Hepatic stellate cell (primary cell): Measurements from ENCODE around the gene SNX11.
"Not testable (repeated sequence)": the region's sequence is repeated elsewhere in the genome, so short reads cannot be mapped to it uniquely, and the experiment has no call there.

Experiments used
- DNase-seq: peaks from one replicate; pipeline ENCODE4 v3.0.0; 2011; ENCODE audit warnings: low spot score

The SNX11 gene, protein sequence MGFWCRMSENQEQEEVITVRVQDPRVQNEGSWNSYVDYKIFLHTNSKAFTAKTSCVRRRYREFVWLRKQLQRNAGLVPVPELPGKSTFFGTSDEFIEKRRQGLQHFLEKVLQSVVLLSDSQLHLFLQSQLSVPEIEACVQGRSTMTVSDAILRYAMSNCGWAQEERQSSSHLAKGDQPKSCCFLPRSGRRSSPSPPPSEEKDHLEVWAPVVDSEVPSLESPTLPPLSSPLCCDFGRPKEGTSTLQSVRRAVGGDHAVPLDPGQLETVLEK

GRCh38 chr17:48107137-48108055, at the start of gene SNX11:
Gene SNX11, plus strand, starts transcription at chr17:48107766. Its CDS starts 4,278 bp downstream, at chr17:48112044.
- peak; percentile 91 for DNase-seq

DNA sequence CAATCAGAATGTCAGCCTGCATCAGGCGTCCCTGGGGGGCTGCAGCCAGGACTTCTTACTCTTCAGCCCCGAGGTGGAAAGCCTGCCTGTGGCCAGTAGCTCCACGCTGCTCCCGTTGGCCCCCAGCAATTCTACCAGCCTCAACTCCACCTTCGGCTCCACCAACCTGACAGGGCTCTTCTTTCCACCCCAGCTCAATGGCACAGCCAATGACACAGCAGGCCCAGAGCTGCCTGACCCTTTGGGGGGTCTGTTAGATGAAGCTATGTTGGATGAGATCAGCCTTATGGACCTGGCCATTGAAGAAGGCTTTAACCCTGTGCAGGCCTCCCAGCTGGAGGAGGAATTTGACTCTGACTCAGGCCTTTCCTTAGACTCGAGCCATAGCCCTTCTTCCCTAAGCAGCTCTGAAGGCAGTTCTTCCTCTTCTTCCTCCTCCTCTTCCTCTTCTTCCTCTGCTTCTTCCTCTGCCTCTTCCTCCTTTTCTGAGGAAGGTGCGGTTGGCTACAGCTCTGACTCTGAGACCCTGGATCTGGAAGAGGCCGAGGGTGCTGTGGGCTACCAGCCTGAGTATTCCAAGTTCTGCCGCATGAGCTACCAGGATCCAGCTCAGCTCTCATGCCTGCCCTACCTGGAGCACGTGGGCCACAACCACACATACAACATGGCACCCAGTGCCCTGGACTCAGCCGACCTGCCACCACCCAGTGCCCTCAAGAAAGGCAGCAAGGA, 49.0 kb upstream of the SNX11 start:
- DNase-seq: no peak

DNA sequence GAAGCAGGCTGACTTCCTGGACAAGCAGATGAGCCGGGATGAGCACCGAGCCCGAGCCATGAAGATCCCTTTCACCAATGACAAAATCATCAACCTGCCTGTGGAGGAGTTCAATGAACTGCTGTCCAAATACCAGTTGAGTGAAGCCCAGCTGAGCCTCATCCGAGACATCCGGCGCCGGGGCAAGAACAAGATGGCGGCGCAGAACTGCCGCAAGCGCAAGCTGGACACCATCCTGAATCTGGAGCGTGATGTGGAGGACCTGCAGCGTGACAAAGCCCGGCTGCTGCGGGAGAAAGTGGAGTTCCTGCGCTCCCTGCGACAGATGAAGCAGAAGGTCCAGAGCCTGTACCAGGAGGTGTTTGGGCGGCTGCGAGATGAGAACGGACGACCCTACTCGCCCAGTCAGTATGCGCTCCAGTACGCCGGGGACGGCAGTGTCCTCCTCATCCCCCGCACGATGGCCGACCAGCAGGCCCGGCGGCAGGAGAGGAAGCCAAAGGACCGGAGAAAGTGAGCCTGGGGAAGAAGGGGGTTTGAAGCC, 48.4 kb upstream of the SNX11 start:
- DNase-seq: no peak

- DNase-seq: no peak
Measured at GRCh38 chr17:48060249-48060648, 47.3 kb upstream of the SNX11 start.

GRCh38 chr17:48062273-48062672, 45.3 kb upstream of the SNX11 start:
- DNase-seq: no peak

DNA sequence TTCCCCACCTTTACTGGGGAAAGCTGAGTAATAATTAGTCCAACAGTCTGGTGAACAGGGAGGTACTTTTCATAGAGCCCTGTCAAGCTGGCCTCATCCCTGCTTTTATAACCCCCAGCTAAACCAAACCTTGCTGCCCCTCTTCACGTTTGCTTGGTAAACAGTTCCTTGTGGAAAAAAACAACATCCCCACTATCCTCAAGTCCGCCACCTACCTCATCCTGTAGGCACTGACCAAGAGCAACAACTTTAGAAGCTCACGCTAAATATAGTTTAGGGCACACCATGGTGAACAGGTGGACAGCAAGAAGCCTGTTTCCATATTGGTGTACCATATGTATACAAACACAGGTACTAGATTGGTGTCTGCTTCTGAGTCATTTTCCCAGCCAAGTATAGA, 42.9 kb upstream of the SNX11 start:
- DNase-seq: no peak

- no peak for DNase-seq
Measured at GRCh38 chr17:48066192-48066591, 41.4 kb upstream of the SNX11 start.

DNA sequence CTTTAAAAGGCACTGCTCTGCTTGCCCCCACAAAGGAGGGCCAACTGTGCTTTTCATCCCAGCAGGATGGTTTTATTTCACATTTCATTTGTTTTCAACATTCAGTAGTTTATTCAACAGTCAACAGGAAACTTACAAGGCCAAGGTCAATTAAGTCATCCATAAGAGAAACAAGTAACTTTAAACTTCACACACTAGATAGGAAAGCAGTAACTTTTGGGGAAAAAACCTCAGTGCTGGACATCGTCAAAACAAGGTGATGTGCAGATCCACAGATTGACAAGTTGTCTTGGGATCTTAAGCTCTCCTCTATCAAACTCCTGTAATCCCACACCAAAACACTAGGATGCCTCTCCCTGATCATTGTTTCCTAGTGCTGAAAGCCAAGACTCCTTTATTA, 40.9 kb upstream of the SNX11 start:
- no peak for DNase-seq

DNA sequence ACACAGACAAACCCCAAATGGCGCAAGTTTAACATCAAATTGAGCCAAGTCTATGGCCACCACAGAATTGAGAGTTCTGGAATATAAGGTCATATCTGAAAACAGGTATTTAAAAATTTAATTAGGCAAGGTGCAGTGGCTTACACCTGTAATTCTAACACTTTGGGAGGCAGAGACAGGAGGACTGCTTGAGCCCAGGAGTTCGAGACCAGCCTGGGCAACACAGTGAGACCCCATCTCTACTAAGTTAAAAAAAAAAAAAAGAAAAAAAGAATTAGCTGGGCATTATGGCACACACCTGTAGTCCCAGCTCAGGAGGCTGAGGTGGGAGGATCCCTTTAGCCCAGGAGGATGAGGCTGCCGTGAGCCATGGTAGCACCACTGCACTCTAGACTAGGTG, 40.3 kb upstream of the SNX11 start:
- DNase-seq: no peak

- DNase-seq: not testable (repeated sequence)
Measured at GRCh38 chr17:48067808-48068207, 39.8 kb upstream of the SNX11 start.

GRCh38 chr17:48068491-48068961, 39.0 kb upstream of the SNX11 start:
- peak; percentile 63 for DNase-seq

DNA sequence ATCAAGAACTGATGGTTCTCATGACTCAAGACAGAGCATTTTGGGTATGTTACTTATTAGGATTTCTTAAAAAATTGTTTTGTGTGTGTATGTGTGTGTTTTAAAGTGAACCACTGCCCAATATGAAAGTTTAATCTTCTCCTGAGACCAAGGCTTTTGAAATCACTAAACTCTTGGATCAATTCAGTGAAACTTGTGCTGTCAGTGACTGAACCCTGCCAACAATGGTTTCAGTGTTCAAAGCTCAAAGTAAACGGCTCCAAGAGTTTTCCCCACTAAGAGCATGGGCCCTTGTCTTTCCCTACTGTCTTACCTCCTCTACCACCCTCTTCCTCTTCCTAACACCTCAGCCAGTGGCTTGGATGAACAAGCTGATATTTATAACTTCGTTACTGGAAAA, 37.4 kb upstream of the SNX11 start:
- no peak for DNase-seq

GRCh38 chr17:48071654-48072053, 35.9 kb upstream of the SNX11 start:
- DNase-seq: no peak

GRCh38 chr17:48072811-48073210, 34.8 kb upstream of the SNX11 start:
- not testable (repeated sequence) for DNase-seq

- DNase-seq: not testable (repeated sequence)
Measured at GRCh38 chr17:48073566-48074094, 33.9 kb upstream of the SNX11 start.

- peak; percentile 54 for DNase-seq
Measured at GRCh38 chr17:48074322-48075081, 33.1 kb upstream of the SNX11 start.

GRCh38 chr17:48077152-48077551, 30.4 kb upstream of the SNX11 start:
- DNase-seq: not testable (repeated sequence)

DNA sequence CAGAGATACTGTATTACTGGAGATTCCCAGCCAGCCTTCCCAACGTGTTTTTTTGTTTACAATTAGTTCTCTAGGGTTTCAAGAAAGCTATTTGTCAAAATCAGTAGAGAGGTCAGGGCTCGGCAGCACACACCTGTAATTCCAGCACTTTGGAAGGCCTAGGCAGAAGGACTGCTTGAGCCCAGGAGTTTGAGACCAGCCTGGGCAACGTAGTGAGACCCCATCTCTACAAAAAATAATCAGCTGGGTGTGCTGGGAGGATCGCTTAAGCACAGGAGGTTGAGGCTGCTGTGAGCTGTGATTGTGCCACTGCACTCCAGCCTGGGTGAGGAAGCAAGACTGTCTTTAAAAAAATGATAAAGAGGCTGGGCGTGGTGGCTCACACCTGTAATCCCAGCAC, 25.7 kb upstream of the SNX11 start:
- no peak for DNase-seq

- DNase-seq: no peak
Measured at GRCh38 chr17:48084932-48085331, 22.6 kb upstream of the SNX11 start.

DNA sequence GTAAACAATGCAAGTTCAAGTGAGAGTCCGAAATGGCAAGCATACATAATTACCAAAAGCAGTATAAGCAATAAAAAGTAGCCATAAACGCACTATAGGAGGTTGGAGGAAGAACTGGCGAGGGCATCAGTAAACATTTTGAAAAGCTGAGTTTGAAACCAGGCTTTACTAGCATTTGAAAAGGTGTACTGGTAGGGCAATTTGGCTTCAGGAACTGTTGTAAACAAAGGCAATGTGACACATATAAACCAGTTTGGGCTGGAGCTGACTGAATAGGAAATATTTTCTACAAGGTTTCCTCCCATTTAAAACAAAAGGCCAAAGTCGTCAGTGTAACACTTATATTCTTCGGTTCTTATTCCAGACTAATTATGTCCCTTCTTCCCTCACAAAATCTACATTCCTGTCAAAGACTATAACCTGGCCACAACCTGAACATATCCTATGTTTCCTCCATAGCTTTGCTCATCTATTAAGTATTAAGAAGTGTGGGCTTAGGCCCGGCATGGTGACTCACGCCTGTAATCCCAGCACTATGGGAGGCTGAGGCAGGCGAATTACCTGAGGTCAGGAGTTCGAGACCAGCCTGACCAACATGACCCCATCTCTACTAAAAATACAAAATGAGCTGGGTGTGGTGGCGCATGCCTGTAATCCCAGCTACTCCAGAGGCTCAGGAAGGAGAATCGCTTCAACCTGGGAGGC, 14.1 kb upstream of the SNX11 start:
- no peak for DNase-seq
